ENCODE results near the gene ATAD1. TPM values are rescaled to one million over a fixed set of nuclear protein-coding genes. Genes with fewer than 3 reads are reported as not detected.

The ATAD1 gene
- total RNA-seq, 1 experiment from 2014 or later: 26.3 TPM

DNA sequence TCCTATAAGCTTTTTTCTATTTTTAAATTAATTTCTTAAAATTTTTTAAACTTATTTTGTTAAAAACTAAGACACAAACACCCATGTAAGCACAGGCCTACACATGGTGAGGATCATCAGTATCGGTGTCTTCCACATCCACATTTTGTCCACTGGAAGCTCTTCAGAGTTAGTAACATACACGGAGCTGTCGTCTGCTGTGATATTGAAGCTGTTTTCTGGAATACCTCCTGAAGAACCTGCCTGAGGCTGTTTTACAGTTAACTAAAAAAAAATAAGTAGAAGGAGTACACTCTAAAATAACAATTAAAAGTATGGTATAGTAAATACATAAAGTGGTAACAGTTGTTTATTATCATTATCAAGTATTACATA lies 27.6 kb upstream of the ATAD1 start:
- peaks cover 31% of the 10 kb centered on the region for H3K4me1 ChIP-seq (replicated peaks; ENCODE audit: insufficient read depth)
- H3K27ac ChIP-seq: 0 out of 2 replicates have a peak overlapping the region, but pooled peaks have one; percentile 29
- H3K9me3 ChIP-seq (ENCODE audit: insufficient read depth, low read depth): no peaks in the 10 kb centered on the region
- H3K4me2 ChIP-seq: no peak overlapping the region
- CTCF ChIA-PET: interaction anchor here (0.6 to 2.0 kb wide), 2 partner anchors 28 to 1641 kb away, joined by 3 to 7 read pairs; partner anchors contain the start of gene ATAD1
- H3K36me3 ChIP-seq (ENCODE audit: low read depth): no peaks in the 10 kb centered on the region
- H3F3A ChIP-seq (ENCODE audit: insufficient read depth, low read depth): peaks cover 5% of the 10 kb centered on the region; the same call in 1 of the 2 replicates
- H3K4me3 ChIP-seq: no peak overlapping the region
- intact Hi-C loops (cut with micrococcal nuclease; ENCODE audit: unreplicated experiment): no loop called here
- no peaks in the 10 kb centered on the region for H3K79me2 ChIP-seq (ENCODE audit: low read depth)
- no TSS peak for BruUV-seq (replicated peaks)
- H2AFZ ChIP-seq: no peak overlapping the region
- no peaks in the 10 kb centered on the region for H4K20me1 ChIP-seq (ENCODE audit: insufficient read depth)
- H3K9me2 ChIP-seq (ENCODE audit: insufficient read depth): no peaks in the 10 kb centered on the region
- POLR2A ChIA-PET (ENCODE audit: unreplicated experiment): interaction anchor here (1.0 kb wide), 1 partner anchor 16 kb away, joined by 7 read pairs; no protein-coding TSS in a partner anchor
- TF ChIP-seq, protein P1, sequence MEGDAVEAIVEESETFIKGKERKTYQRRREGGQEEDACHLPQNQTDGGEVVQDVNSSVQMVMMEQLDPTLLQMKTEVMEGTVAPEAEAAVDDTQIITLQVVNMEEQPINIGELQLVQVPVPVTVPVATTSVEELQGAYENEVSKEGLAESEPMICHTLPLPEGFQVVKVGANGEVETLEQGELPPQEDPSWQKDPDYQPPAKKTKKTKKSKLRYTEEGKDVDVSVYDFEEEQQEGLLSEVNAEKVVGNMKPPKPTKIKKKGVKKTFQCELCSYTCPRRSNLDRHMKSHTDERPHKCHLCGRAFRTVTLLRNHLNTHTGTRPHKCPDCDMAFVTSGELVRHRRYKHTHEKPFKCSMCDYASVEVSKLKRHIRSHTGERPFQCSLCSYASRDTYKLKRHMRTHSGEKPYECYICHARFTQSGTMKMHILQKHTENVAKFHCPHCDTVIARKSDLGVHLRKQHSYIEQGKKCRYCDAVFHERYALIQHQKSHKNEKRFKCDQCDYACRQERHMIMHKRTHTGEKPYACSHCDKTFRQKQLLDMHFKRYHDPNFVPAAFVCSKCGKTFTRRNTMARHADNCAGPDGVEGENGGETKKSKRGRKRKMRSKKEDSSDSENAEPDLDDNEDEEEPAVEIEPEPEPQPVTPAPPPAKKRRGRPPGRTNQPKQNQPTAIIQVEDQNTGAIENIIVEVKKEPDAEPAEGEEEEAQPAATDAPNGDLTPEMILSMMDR (conservative IDR thresholded peaks at IDR 0.05): no peak
- no peak for TF ChIP-seq EZH2 (IDR thresholded peaks at IDR 0.05; ENCODE audit: low read depth)
- no peaks in the 10 kb centered on the region for H3K27me3 ChIP-seq (ENCODE audit: insufficient read depth, low read depth)
- no peak for DNase-seq

DNA sequence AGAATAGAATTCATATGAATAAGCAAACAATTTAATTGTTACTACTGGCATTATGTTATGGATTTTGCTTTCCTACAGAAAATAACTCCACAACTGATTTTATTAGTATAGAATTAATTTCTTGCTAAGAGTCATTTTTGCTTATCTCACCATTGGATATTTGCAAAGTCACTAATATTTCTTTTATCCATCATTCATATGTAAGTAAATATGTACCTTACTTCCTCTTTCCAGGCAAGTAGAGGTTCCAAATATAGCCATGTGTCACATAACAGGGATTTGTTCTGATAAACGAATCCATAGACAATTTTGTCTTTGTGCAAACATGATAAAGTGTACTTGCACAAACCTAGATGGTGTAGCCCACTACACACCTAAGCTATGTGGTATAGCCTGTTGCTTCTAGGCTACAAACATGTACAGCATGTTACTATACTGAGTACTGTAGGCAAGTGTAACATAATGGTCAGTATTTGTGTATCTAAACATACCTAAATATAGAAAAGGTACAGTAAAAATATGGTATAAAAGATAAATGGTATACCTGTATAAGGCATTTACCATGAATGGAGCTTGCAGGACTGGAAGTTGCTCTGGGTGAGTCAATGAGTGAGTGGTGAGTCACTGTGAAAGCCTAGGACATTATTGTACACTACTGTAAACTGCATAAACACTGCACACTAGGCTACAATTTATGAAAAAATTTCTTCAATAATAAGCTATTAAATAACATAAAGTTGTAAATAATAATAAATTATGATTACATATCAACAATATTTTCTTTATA lies 27.0 kb upstream of the ATAD1 start:
- Histone ChIP-seq H3K27ac (peak overlapping the region; percentile 45), H3K9me2 (ENCODE audit: insufficient read depth) (no peaks in the 10 kb centered on the region), H3K4me3 (no peak overlapping the region), H3K9me3 (ENCODE audit: insufficient read depth, low read depth) (no peaks in the 10 kb centered on the region), H2AFZ (no peak overlapping the region), H3K79me2 (ENCODE audit: low read depth) (no peaks in the 10 kb centered on the region), H3K36me3 (ENCODE audit: low read depth) (no peaks in the 10 kb centered on the region), H3K4me2 (peak overlapping the region; percentile 36; the same call in 1 of the 2 replicates), H3K4me1 (replicated peaks; ENCODE audit: insufficient read depth) (peaks cover 31% of the 10 kb centered on the region), H3F3A (ENCODE audit: insufficient read depth, low read depth) (peaks cover 5% of the 10 kb centered on the region; the same call in 1 of the 2 replicates), H3K27me3 (ENCODE audit: insufficient read depth, low read depth) (no peaks in the 10 kb centered on the region), H4K20me1 (ENCODE audit: insufficient read depth) (no peaks in the 10 kb centered on the region)
- DNase-seq: peak in 1 of 2 experiments; percentile 71
- ChIA-PET CTCF (interaction anchor here (0.6 to 2.0 kb wide), 2 partner anchors 27 to 1641 kb away, joined by 3 to 7 read pairs; partner anchors contain the start of gene ATAD1), POLR2A (ENCODE audit: unreplicated experiment) (interaction anchor here (1.0 kb wide), 1 partner anchor 17 kb away, joined by 7 read pairs; no protein-coding TSS in a partner anchor)
- no peak for TF ChIP-seq EZH2 (IDR thresholded peaks at IDR 0.05; ENCODE audit: low read depth)
- TF ChIP-seq, protein P1 (conservative IDR thresholded peaks at IDR 0.05): no peak
- intact Hi-C loops (cut with micrococcal nuclease; ENCODE audit: unreplicated experiment): no loop called here
- BruUV-seq (replicated peaks): no TSS peak

DNA sequence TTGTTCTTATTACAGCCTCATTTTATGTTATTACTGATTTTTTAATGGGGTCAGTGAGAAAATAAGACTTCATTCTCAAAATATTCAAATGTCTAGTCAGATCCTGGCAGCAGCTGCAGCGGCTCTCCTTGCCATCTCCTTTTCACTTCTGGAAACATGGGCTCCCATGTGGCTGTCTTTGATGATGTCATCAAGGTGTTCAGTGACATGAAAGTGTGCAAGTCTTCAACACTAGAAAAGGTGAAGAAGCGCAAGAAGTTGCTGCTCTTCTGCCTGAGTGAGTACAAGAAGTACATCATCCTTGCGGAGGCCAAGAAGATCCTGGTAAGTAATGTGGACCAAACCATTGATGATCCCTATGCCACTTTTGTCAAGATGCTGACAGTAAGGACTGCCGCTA lies 25.7 kb upstream of the ATAD1 start:
- Histone ChIP-seq H3K4me2 (no peak overlapping the region), H3K4me3 (no peak overlapping the region), H3K4me1 (replicated peaks; ENCODE audit: insufficient read depth) (peaks cover 31% of the 10 kb centered on the region), H3K27me3 (ENCODE audit: insufficient read depth, low read depth) (no peaks in the 10 kb centered on the region), H3F3A (ENCODE audit: insufficient read depth, low read depth) (peaks cover 5% of the 10 kb centered on the region; the same call in 1 of the 2 replicates), H3K27ac (no peak overlapping the region), H2AFZ (no peak overlapping the region), H3K9me2 (ENCODE audit: insufficient read depth) (no peaks in the 10 kb centered on the region), H3K9me3 (ENCODE audit: insufficient read depth, low read depth) (no peaks in the 10 kb centered on the region), H3K36me3 (ENCODE audit: low read depth) (no peaks in the 10 kb centered on the region), H3K79me2 (ENCODE audit: low read depth) (no peaks in the 10 kb centered on the region), H4K20me1 (ENCODE audit: insufficient read depth) (no peaks in the 10 kb centered on the region)
- TF ChIP-seq, protein P1 (conservative IDR thresholded peaks at IDR 0.05): no peak
- TF ChIP-seq EZH2 (IDR thresholded peaks at IDR 0.05; ENCODE audit: low read depth): no peak
- CTCF ChIA-PET: no interaction called here
- POLR2A ChIA-PET (ENCODE audit: unreplicated experiment): no interaction called here
- no peak for DNase-seq
- BruUV-seq (replicated peaks): no TSS peak
- intact Hi-C loops (cut with micrococcal nuclease; ENCODE audit: unreplicated experiment): no loop called here
